Dermis blood vessel endothelial cell (primary cell): Measurements from ENCODE around the gene BTC. TPM values are rescaled to one million over a fixed set of nuclear protein-coding genes. Genes with fewer than 3 reads are reported as not detected.
A peak's percentile ranks its signal among the peaks of the same experiment; 100 is the strongest.
"Not testable (repeated sequence)": the region's sequence is repeated elsewhere in the genome, so short reads cannot be mapped to it uniquely, and the experiment has no call there.

Experiments used
- DNase-seq: peaks from one replicate; pipeline ENCODE4 v3.0.0; 2010
- total RNA-seq: library from RNA; depleted of rRNA; stranded (reverse); fragments of >200 nt; gene quantifications from 2 replicates; pipeline ENCODE4 v1.2.3, GENCODE V29; 2014

The BTC gene
- total RNA-seq, result 0.17 and 0.28 TPM in 2 replicates

DNA sequence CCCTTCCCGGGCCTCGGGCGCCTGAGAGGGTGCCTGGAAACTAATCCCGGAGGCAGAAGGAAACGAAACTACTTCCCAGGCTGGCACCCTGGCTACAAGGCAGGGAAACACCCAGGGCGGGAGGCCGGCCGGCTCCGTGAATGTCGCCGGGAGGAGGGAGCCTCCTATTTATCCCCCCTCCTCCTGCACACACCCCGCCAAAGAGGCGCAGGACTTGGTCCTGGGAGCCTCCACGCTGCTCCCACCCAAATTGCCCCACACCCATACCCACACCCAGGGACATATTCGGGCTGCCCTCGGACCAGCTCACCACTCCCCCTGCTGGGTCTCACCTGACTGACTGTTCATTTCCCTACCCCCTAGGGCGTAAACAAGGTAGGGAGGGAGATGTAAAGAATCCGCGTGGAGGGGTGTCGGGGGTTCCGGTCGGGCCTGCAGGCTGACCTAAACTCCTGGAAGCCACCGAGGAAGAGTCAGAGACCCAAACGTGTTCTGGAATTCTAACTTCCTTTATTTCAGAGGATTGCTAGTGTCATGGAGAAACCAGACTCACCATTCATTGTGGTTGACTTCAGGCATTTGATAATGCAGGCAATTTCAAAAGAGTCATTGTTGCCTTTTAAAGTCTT is at the start of gene BTC:
Gene BTC (minus strand): TSS at position 142 of the 629 bp plus-strand sequence. CDS start 198 bp downstream, outside the sequence.
- peak; percentile 24 for DNase-seq

GRCh38 chr4:74840936-74841509 is 46.7 kb upstream of the BTC start:
- DNase-seq, result no peak

- DNase-seq, result no peak
Observed at GRCh38 chr4:74838746-74839370, 44.5 kb upstream of the BTC start.

DNA sequence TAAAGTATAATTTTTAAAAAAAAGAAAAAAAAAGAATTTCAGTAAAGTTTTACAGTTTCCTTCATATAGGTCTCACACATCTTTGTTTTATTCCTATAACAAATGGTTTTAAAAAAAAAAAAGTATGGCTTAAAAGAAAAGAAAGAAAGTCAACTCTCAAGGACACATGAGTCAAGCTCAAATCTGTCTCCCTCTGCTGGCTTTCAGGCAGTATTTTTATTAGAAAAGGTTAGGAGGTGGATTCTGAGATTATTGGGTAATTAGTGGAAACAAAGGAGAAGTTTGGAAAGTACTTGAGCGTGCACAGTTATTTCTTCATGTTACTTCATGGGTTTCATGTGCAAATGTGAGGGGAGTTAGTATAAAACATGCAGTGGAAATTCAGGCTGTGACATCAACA is 36.6 kb upstream of the BTC start:
- peak; percentile 11 for DNase-seq

- DNase-seq, result no peak
Observed at GRCh38 chr4:74823194-74823593, 28.9 kb upstream of the BTC start.

DNA sequence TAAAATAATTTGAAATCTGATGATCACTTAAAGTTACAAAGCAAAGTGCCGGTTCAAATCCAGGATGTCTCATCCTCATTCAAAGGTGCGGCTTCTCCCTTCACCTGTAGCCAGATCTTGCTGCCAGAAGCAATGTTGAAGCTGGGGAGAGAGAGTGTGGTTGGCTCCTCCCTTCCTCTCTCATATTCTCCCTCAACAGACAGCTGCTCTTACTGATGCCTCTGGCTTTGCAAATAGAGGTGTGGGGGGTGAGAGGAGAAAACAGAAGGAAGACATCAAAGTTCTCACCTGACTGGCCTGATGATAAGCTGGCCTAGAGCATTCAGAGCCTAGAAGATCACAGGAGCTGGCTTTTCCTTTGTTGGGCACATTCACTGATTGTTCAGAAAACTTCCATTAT is 28.3 kb upstream of the BTC start:
- DNase-seq, result no peak

- no peak for DNase-seq
Observed at GRCh38 chr4:74821541-74821940, 27.2 kb upstream of the BTC start.

DNA sequence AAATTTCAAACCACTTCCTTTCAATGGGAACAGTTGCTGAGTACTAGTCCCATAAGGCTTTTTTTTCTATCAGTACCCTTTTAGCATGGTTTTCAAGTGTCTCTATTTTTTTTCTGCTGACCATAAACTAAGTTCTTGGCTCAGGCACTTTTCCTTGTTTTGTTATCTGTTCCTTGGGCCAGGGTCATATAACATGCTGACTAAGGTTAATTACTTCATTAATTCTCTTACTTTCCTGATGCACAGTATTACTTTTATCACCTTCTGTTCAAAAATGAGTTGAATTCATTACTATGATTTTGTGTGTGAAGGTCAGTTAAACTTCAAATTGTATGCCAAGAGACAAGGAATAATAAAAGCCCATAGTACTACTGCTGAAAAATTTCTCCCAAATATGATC is 19.7 kb upstream of the BTC start:
- DNase-seq, result no peak

DNA sequence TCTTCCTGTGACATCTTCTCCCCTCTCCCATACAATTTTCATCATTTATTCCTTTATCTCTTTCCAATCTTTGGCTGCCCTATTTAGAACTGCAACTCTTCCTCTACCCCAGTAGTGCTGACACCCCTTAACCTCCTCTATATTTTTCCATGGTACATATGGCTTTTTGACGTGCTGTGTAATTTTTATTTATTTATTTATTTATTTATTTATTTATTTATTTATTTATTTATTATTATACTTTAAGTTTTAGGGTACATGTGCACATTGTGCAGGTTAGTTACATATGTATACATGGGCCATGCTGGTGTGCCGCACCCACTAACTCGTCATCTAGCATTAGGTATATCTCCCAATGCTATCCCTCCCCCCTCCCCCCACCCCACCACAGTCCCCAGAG is 17.7 kb upstream of the BTC start:
- not testable (repeated sequence) for DNase-seq

GRCh38 chr4:74805601-74806000 is 11.3 kb upstream of the BTC start:
- no peak for DNase-seq

- DNase-seq, result no peak
Observed at GRCh38 chr4:74800310-74800709, 6.0 kb upstream of the BTC start.

DNA sequence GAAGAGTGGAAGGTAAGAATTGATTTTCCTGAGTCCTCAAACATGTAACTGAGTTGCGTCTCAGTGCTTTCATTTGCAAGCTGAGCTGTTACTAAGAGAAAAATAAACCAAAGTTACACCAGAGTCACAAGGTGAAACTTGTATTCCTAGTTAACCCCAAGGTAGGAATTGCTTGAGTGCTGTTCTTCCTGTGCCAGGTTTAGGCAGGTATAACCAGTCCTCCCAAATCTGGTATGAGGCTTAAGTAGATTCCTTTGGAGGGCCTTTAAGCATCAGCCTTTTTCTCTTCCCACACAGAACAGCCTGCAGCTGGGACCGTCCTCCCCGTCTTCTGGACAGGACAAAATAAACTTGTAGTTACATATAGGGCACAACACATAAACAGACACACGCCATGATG is 2.3 kb upstream of the BTC start:
- DNase-seq, result no peak

GRCh38 chr4:74793757-74794381 is 454 bp downstream of the BTC start:
- DNase-seq, result peak; percentile 49

- DNase-seq, result no peak
Observed at GRCh38 chr4:74790652-74791051, 3.7 kb downstream of the BTC start.

DNA sequence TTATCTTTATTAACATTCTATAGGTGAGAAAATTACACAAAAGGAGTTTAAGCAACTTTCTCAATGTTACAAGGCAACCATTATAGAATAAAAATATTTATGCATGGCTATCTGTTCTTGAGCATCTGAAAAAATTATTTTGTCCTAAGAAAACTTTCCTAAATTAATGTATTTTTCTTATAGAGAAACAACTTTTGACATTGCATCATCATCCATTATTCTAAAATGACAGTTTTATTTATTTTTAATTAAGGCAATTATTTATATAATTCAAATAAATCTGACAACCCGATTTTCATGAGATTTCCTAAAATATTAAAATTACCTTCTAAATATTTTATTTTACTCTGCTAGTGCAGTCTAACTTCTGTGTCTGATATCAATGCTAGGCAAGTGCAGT is 4.8 kb downstream of the BTC start:
- DNase-seq, result no peak

DNA sequence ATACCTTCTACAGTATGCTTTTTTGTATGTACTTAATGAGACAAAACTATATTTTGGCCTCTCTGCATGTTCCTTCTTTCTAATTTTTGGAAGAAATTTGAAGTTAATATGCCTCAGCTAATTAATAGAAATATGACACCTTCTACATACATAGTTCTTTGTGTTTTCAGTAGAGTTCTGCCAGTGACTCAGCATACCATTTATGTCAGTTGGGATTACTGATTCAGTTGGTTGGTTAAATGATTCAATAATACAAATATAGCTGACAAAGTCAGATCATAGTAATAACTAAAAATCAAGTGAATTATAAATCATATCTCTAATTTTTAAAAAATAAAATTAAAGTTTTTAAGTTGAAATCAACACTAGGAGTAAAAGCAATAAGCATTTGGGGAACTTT is 16.8 kb downstream of the BTC start:
- no peak for DNase-seq

- no peak for DNase-seq
Observed at GRCh38 chr4:74772783-74773182, 21.5 kb downstream of the BTC start.

- no peak for DNase-seq
Observed at GRCh38 chr4:74772106-74772505, 22.2 kb downstream of the BTC start.

GRCh38 chr4:74770226-74770910 is 24.0 kb downstream of the BTC start:
- DNase-seq, result no peak

- DNase-seq, result peak; percentile 55
Observed at GRCh38 chr4:74768857-74769525, 25.3 kb downstream of the BTC start.

DNA sequence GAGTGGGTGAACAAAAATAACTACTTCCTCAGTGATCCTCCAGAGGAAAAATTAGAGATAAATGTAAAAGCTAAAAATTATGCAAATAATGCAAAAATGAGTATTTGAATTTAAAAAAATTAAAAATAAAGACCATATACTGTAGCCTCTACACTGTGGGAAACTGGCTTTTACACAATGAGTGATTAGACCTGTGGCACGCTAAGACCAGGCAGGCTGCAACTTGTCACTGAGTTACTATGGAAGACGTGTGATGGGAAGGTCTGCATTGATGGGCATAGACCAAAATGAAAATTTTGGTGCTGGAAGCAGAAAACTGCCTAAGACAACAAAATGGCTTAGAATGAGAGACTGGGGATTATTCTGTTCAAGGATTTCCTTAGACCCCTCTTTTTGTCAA is 30.2 kb downstream of the BTC start:
- DNase-seq, result no peak

- no peak for DNase-seq
Observed at GRCh38 chr4:74758551-74759145, 35.7 kb downstream of the BTC start.
